Naive thymus-derived CD4-positive, alpha-beta T cell (primary cell): ENCODE measurements around the gene GRAMD1B. TPM values are rescaled to one million over a fixed set of nuclear protein-coding genes. Genes with fewer than 3 reads are reported as not detected.

Experiments
- ATAC-seq: fragments of 150-1000 bp; cut with Tn5 transposase; 2 replicates; pipeline ENCODE4 v1.10.0; 2021; ENCODE audit warnings: mild to moderate bottlenecking, moderate library complexity
- CTCF ChIA-PET: fragments of 350-600 bp; sonication (Branson Sonifier 250); formaldehyde crosslinking; loops from one replicate; lab custom pipeline; 2021; ENCODE audit warnings: antibody characterized with exemption; lab: Charles Lee
- POLR2A ChIA-PET: fragments of 350-600 bp; sonication (Branson Sonifier 250); formaldehyde crosslinking; loops from one replicate; lab custom pipeline; 2021; ENCODE audit warnings: antibody characterized with exemption, inconsistent platforms; lab: Charles Lee
- DNase-seq, 9 donors: peaks; one replicate each; pipeline versions ENCODE4 v3.0.0 to v3.0.0-alpha.2; 2020 to 2022; ENCODE audit warnings: mixed read lengths in 1 of 9
- H3K27ac ChIP-seq: one replicate; pipeline ENCODE4 v1.7.0; 2013; ENCODE audit warnings: mild to moderate bottlenecking, low read depth, low read length, moderate library complexity
- H3K27me3 ChIP-seq, 2 donors: one replicate each; pipeline ENCODE4 v1.7.0; 2013; ENCODE audit warnings: low read length in 2 of 2, mild to moderate bottlenecking in 2 of 2, moderate library complexity in 2 of 2; ENCODE audit not compliant: control insufficient read depth in 2 of 2, insufficient read depth in 2 of 2
- H3K36me3 ChIP-seq, 3 experiments: 1 replicate in 2 of 3; 2 replicates in 1 of 3; pipeline ENCODE4 v1.7.0; 2013; ENCODE audit warnings: low read length in 3 of 3, mild to moderate bottlenecking in 3 of 3, moderate library complexity in 1 of 3; ENCODE audit not compliant: insufficient read depth in 3 of 3, control insufficient read depth in 2 of 3
- H3K4me1 ChIP-seq, 2 donors: one replicate each; pipeline ENCODE4 v1.7.0; 2013; ENCODE audit warnings: low read length in 2 of 2, mild to moderate bottlenecking in 2 of 2, moderate library complexity in 1 of 2; ENCODE audit not compliant: control insufficient read depth in 2 of 2, insufficient read depth in 2 of 2
- H3K4me3 ChIP-seq: 2 replicates; pipeline ENCODE4 v1.7.0; 2013; ENCODE audit warnings: mild to moderate bottlenecking, low read length
- H3K9me3 ChIP-seq, 3 experiments: 1 replicate in 2 of 3; 2 replicates in 1 of 3; pipeline ENCODE4 v1.7.0; 2013; ENCODE audit warnings: low read length in 3 of 3; ENCODE audit not compliant: control insufficient read depth in 2 of 3
- H3K27ac Mint-ChIP-seq, 9 donors: one replicate each; pipeline ENCODE4 v1.8.0; 2020 to 2022; ENCODE audit warnings: mixed read lengths in 9 of 9, mild to moderate bottlenecking in 8 of 9, moderate library complexity in 5 of 9, inconsistent platforms in 2 of 9
- H3K27me3 Mint-ChIP-seq, 5 donors: one replicate each; pipeline ENCODE4 v1.8.0; 2021 to 2022; ENCODE audit warnings: mixed read lengths in 5 of 5, mild to moderate bottlenecking in 1 of 5
- H3K36me3 Mint-ChIP-seq, 5 donors: one replicate each; pipeline ENCODE4 v1.8.0; 2020 to 2022; ENCODE audit warnings: mixed read lengths in 5 of 5, mild to moderate bottlenecking in 3 of 5, inconsistent platforms in 1 of 5
- H3K4me1 Mint-ChIP-seq, 7 donors: one replicate each; pipeline ENCODE4 v1.8.0; 2020 to 2022; ENCODE audit warnings: mixed read lengths in 7 of 7, mild to moderate bottlenecking in 3 of 7, inconsistent platforms in 1 of 7
- H3K4me3 Mint-ChIP-seq, 10 donors: one replicate each; pipeline ENCODE4 v1.8.0; 2020 to 2022; ENCODE audit warnings: mild to moderate bottlenecking in 10 of 10, mixed read lengths in 10 of 10, moderate library complexity in 6 of 10, inconsistent platforms in 2 of 10
- H3K9me3 Mint-ChIP-seq, 11 donors: one replicate each; pipeline ENCODE4 v1.8.0; 2020 to 2022; ENCODE audit warnings: mixed read lengths in 11 of 11, mild to moderate bottlenecking in 4 of 11, inconsistent platforms in 1 of 11, moderate library complexity in 1 of 11
- intact Hi-C, 2 donors: fragments of 100-400 bp; cut with micrococcal nuclease; formaldehyde crosslinking; loops; one replicate each; pipeline ENCODE4 v1.15.1; 2023
- polyA plus RNA-seq, 2 donors: library from polyadenylated mRNA; unstranded; fragments of 300-500 nt; fragmentation: Illumina TruSeq; gene quantifications; one replicate each; pipeline ENCODE4 v1.2.3, GENCODE V29; 2021
- total RNA-seq, 6 experiments: library from RNA in 5 of 6; stranded (reverse) in 5 of 6; gene quantifications; 1 replicate in 5 of 6; 2 replicates in 1 of 6; pipeline ENCODE4 v1.2.3 and lab custom pipeline; 2021 to 2026

Gene GRAMD1B
- total and polyA plus RNA-seq, 7 experiments from 2014 or later: 1.7 to 88.9 (median 10.0) TPM

DNA sequence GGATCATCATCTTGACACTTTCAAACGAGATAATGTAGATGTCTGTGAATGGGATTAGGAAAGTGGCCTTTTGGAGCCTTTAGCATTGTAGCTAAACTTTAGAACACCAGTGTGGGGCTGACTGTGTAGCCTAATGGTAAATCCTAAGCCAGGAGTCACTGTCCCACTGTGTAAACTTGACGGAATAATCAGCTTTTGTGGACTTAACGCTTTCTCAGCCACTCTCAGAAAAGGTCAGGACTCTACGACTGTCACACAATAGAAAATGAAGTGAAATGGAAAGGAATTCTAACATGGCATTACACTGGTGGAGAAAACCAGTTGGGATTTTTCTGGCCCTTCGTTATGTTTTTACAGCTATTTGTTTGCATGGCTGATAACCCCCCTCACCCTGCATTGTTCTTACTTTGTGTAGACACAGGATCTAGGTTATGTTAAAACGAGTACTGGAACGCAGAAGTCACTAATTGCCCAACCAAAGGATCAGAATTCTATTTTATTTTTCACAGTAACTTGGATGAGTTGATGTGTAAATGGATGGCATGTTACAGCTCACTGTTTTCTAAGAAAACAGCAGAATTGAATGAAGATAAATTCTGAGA, 22.0 kb upstream of the GRAMD1B start:
- Histone ChIP-seq H3K4me3 (no peak overlapping the region), H3K9me3 (no peaks in the 10 kb centered on the region), H3K36me3 (no peaks in the 10 kb centered on the region), H3K27ac (no peak overlapping the region), H3K4me1 (no peaks in the 10 kb centered on the region), H3K27me3 (no peaks in the 10 kb centered on the region)
- intact Hi-C loops: loop anchor here (1.0 to 10.0 kb wide), 9 partner anchors 22 to 303 kb away; partner anchors contain the start of gene GRAMD1B (in 2 of the 2)
- ChIA-PET CTCF (interaction anchor here (0.7 to 7.8 kb wide), 19 partner anchors 8 to 169 kb away, joined by 3 to 190 read pairs (median 6); partner anchors contain the start of gene GRAMD1B), POLR2A (interaction anchor here (1.5 to 2.6 kb wide), 2 partner anchors 23 to 70 kb away, joined by 3 to 8 read pairs; no protein-coding TSS in a partner anchor)
- DNase-seq: no peak
- peaks cover 0 to 12% (median 0%) of the 10 kb centered on the region in 5 donors for H3K27me3 Mint-ChIP-seq
- peaks cover 0 to 66% (median 0%) of the 10 kb centered on the region in 7 donors for H3K4me1 Mint-ChIP-seq
- ATAC-seq: no peak
- H3K36me3 Mint-ChIP-seq: no peaks in the 10 kb centered on the region
- no peak overlapping the region for H3K4me3 Mint-ChIP-seq
- H3K9me3 Mint-ChIP-seq: no peaks in the 10 kb centered on the region
- H3K27ac Mint-ChIP-seq: no peak overlapping the region

DNA sequence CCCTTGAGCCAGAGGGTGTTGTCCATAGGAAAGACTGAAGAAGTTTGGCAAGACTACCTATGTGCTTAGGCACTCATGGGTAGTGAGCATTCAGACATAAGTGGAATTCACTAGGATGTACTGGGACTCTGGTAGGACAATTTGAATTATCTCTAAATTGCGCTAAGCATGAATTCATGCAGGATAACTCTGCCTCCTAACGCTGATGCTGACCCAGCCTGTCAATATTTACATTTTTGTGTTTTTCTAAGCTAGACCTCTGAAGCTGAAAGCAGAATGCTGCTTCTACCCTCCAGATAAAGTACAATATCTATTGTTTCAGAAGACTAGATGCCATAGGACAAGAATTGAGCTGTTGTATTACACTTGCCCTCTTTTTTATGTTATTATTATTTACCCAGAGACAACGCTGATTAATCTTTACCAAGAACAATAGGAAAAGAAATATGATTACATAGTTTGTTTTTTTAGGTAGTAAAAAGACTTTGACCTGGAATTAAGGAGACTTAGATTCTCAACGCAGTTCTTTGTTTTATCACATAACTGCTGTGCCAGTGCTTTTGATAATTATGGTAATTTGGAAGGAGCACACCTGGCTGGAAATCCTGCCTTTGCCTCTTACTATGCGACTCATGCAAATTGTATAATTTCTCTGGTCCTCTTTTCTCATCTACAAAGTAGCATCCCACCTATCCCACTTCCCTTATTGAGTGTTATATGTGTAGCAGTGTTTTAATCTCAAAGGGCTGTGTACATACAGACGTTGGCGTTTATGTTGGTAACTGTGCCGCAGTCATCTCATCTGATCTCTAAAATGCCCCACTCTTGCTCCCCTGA, 21.2 kb upstream of the GRAMD1B start:
- DNase-seq: no peak
- Histone ChIP-seq H3K27me3 (no peaks in the 10 kb centered on the region), H3K27ac (no peak overlapping the region), H3K4me3 (no peak overlapping the region), H3K4me1 (no peaks in the 10 kb centered on the region), H3K9me3 (no peaks in the 10 kb centered on the region), H3K36me3 (no peaks in the 10 kb centered on the region)
- CTCF ChIA-PET: interaction anchor here (2.1 to 7.8 kb wide), 5 partner anchors 19 to 73 kb away, joined by 13 to 190 read pairs (median 19); partner anchors contain the start of gene GRAMD1B
- POLR2A ChIA-PET: interaction anchor here (1.5 to 2.6 kb wide), 2 partner anchors 22 to 70 kb away, joined by 3 to 8 read pairs; no protein-coding TSS in a partner anchor
- intact Hi-C loops: loop anchor here in 1 of 2 donors (10.0 kb wide), 1 partner anchor 304 kb away; no protein-coding TSS in a partner anchor
- Mint-ChIP-seq H3K4me3 (no peak overlapping the region), H3K27ac (no peak overlapping the region), H3K9me3 (no peaks in the 10 kb centered on the region), H3K36me3 (no peaks in the 10 kb centered on the region), H3K4me1 (peaks cover 0 to 64% (median 0%) of the 10 kb centered on the region in 7 donors), H3K27me3 (peaks cover 0 to 13% (median 0%) of the 10 kb centered on the region in 5 donors)
- no peak for ATAC-seq

GRCh38 chr11:123409456-123410217, 20.4 kb upstream of the GRAMD1B start:
- DNase-seq: no peak
- Histone ChIP-seq H3K4me1 (no peaks in the 10 kb centered on the region), H3K27ac (no peak overlapping the region), H3K4me3 (no peak overlapping the region), H3K36me3 (no peaks in the 10 kb centered on the region), H3K9me3 (no peaks in the 10 kb centered on the region), H3K27me3 (no peaks in the 10 kb centered on the region)
- Mint-ChIP-seq H3K27ac (peak overlapping the region in 1 of 9 donors; percentile 77), H3K27me3 (peaks cover 0 to 17% (median 4%) of the 10 kb centered on the region in 5 donors), H3K4me1 (peaks cover 0 to 56% (median 0%) of the 10 kb centered on the region in 7 donors), H3K4me3 (no peak overlapping the region), H3K36me3 (peaks cover 0 to 3% (median 0%) of the 10 kb centered on the region in 5 donors), H3K9me3 (no peaks in the 10 kb centered on the region)
- intact Hi-C loops: loop anchor here in 1 of 2 donors (10.0 kb wide), 1 partner anchor 305 kb away; no protein-coding TSS in a partner anchor
- POLR2A ChIA-PET: interaction anchor here (2.6 kb wide), 1 partner anchor 69 kb away, joined by 8 read pairs; no protein-coding TSS in a partner anchor
- CTCF ChIA-PET: interaction anchor here (3.0 to 7.8 kb wide), 3 partner anchors 28 to 72 kb away, joined by 13 to 190 read pairs (median 20); no protein-coding TSS in a partner anchor
- ATAC-seq: no peak

- ATAC-seq (no peak), DNase-seq (no peak)
- Mint-ChIP-seq H3K36me3 (peaks cover 0 to 3% (median 0%) of the 10 kb centered on the region in 5 donors), H3K27ac (no peak overlapping the region), H3K4me1 (peaks cover 0 to 51% (median 0%) of the 10 kb centered on the region in 7 donors), H3K4me3 (no peak overlapping the region), H3K27me3 (peaks cover 0 to 12% (median 5%) of the 10 kb centered on the region in 5 donors), H3K9me3 (no peaks in the 10 kb centered on the region)
- ChIA-PET CTCF (interaction anchor here (7.8 kb wide), 1 partner anchor 67 kb away, joined by 190 read pairs; no protein-coding TSS in a partner anchor), POLR2A (no interaction called here)
- no peak overlapping the region for H3K4me3 ChIP-seq
- no peaks in the 10 kb centered on the region for H3K36me3 ChIP-seq
- H3K4me1 ChIP-seq: no peaks in the 10 kb centered on the region
- intact Hi-C loops: no loop called here
- H3K27ac ChIP-seq: no peak overlapping the region
- H3K27me3 ChIP-seq: no peaks in the 10 kb centered on the region
- no peaks in the 10 kb centered on the region for H3K9me3 ChIP-seq
Measured at GRCh38 chr11:123410218-123410549, 19.9 kb upstream of the GRAMD1B start.

GRCh38 chr11:123413636-123414035, 16.4 kb upstream of the GRAMD1B start:
- Histone ChIP-seq H3K9me3 (no peaks in the 10 kb centered on the region), H3K27ac (no peak overlapping the region), H3K4me1 (no peaks in the 10 kb centered on the region), H3K36me3 (no peaks in the 10 kb centered on the region), H3K27me3 (no peaks in the 10 kb centered on the region), H3K4me3 (no peak overlapping the region)
- Mint-ChIP-seq H3K4me1 (peaks cover 0 to 21% (median 0%) of the 10 kb centered on the region in 7 donors), H3K4me3 (no peak overlapping the region), H3K27ac (no peak overlapping the region), H3K9me3 (peaks cover 0 to 2% (median 0%) of the 10 kb centered on the region in 11 donors), H3K27me3 (peaks cover 0 to 16% (median 10%) of the 10 kb centered on the region in 5 donors), H3K36me3 (peaks cover 0 to 6% (median 0%) of the 10 kb centered on the region in 5 donors)
- POLR2A ChIA-PET: no interaction called here
- intact Hi-C loops: no loop called here
- DNase-seq (no peak), ATAC-seq (peak; percentile 66)
- CTCF ChIA-PET: interaction anchor here (0.6 to 1.4 kb wide), 5 partner anchors 16 to 317 kb away, joined by 3 to 4 read pairs (median 3); no protein-coding TSS in a partner anchor

GRCh38 chr11:123416566-123416965, 13.5 kb upstream of the GRAMD1B start:
- Histone ChIP-seq H3K4me1 (no peaks in the 10 kb centered on the region), H3K27me3 (no peaks in the 10 kb centered on the region), H3K27ac (no peak overlapping the region), H3K4me3 (no peak overlapping the region), H3K9me3 (no peaks in the 10 kb centered on the region), H3K36me3 (no peaks in the 10 kb centered on the region)
- DNase-seq (no peak), ATAC-seq (no peak)
- ChIA-PET POLR2A (no interaction called here), CTCF (interaction anchor here (0.7 to 1.0 kb wide), 2 partner anchors 9 to 62 kb away, joined by 4 read pairs; no protein-coding TSS in a partner anchor)
- H3K36me3 Mint-ChIP-seq: peaks cover 0 to 13% (median 0%) of the 10 kb centered on the region in 5 donors
- H3K9me3 Mint-ChIP-seq: peaks cover 0 to 2% (median 0%) of the 10 kb centered on the region in 11 donors
- peaks cover 0 to 24% (median 8%) of the 10 kb centered on the region in 5 donors for H3K27me3 Mint-ChIP-seq
- no peak overlapping the region for H3K27ac Mint-ChIP-seq
- peaks cover 0 to 24% (median 0%) of the 10 kb centered on the region in 7 donors for H3K4me1 Mint-ChIP-seq
- no peak overlapping the region for H3K4me3 Mint-ChIP-seq
- intact Hi-C loops: no loop called here
